ENCODE data around the gene ACSF3. TPM values are rescaled to one million over a fixed set of nuclear protein-coding genes. Genes with fewer than 3 reads are reported as not detected.

Gene ACSF3
- total and polyA plus RNA-seq, 7 donors = 13.4 to 26.5 (median 16.2) TPM

DNA sequence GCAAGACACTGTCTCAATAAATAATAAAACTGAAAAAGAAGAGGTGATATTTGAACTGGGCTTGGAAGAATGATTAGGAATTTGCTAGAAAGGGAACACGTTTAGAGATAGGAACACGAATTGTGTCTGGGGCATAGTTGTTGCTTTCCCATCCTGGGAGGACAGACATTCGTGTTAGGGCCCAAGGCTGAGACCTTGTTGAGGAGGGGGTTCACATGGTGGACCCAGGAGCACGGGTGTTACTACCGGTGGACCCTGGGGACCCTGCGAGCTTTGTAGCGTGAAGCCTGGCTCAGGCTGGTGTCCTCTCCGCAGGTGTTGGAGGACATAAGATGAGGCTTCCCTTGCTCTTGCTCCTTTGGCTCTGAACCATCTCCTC lies 1.2 kb downstream of the ACSF3 start:
- Histone ChIP-seq H3K4me3 (peak overlapping the region; percentile 95), H3K4me1 (peaks cover 16% of the 10 kb centered on the region), H3K27me3 (ENCODE audit: insufficient read depth in 3 of 3, low read length in 2 of 3) (no peaks in the 10 kb centered on the region), H3K36me3 (ENCODE audit: insufficient read depth in 1 of 2, low read depth in 1 of 2) (peaks cover 0 to 9% of the 10 kb centered on the region in 2 donors), H3K9me3 (no peaks in the 10 kb centered on the region), H3K27ac (no peak overlapping the region)
- 66 to 81% (median 67%) methylated on average over 8 of the region's 8 CpGs for WGBS, 3 donors
- intact Hi-C loops (cut with DNase I) = loop anchor here (5.0 to 10.0 kb wide), 3 partner anchors 120 to 283 kb away; partner anchors contain the start of genes APRT (in 2 of the 2) and ZNF778 (in 1 of the 2)
- DNase-seq = no peak
- ATAC-seq = no peak
- TF ChIP-seq, protein P1, sequence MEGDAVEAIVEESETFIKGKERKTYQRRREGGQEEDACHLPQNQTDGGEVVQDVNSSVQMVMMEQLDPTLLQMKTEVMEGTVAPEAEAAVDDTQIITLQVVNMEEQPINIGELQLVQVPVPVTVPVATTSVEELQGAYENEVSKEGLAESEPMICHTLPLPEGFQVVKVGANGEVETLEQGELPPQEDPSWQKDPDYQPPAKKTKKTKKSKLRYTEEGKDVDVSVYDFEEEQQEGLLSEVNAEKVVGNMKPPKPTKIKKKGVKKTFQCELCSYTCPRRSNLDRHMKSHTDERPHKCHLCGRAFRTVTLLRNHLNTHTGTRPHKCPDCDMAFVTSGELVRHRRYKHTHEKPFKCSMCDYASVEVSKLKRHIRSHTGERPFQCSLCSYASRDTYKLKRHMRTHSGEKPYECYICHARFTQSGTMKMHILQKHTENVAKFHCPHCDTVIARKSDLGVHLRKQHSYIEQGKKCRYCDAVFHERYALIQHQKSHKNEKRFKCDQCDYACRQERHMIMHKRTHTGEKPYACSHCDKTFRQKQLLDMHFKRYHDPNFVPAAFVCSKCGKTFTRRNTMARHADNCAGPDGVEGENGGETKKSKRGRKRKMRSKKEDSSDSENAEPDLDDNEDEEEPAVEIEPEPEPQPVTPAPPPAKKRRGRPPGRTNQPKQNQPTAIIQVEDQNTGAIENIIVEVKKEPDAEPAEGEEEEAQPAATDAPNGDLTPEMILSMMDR (IDR thresholded peaks at IDR 0.05) = no peak

DNA sequence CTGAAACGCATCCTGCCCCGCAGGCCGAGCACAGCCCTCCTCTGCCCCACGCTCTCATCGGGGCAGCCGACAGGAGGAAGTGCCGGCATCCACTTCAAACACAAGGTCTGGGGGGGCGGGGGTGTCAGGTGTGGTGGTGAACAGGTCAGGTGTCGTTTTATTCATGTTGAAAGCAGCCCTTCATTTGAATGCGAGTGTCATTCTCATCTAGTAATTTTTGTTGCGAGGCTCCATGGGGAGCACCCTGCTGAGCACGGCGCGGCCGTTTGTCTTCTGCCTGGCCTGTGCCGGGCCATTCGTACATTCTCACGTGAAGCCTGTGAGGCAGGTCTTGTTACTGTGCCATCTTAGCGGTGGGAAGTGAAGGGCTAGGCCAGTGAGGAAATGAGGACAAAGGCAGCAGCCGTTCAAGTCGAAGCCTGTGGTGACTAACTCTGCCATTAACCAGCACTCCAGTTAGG lies 1.9 kb downstream of the ACSF3 start:
- 67 to 71% (median 70%) methylated on average over 21 of the region's 21 CpGs for WGBS, 3 donors
- intact Hi-C loops (cut with DNase I) = loop anchor here (10.0 kb wide), 2 partner anchors 119 to 281 kb away; partner anchors contain the start of genes APRT (in 1 of the 2) and ZNF778 (in 1 of the 2)
- H3K4me3 ChIP-seq = peak overlapping the region; percentile 95

DNA sequence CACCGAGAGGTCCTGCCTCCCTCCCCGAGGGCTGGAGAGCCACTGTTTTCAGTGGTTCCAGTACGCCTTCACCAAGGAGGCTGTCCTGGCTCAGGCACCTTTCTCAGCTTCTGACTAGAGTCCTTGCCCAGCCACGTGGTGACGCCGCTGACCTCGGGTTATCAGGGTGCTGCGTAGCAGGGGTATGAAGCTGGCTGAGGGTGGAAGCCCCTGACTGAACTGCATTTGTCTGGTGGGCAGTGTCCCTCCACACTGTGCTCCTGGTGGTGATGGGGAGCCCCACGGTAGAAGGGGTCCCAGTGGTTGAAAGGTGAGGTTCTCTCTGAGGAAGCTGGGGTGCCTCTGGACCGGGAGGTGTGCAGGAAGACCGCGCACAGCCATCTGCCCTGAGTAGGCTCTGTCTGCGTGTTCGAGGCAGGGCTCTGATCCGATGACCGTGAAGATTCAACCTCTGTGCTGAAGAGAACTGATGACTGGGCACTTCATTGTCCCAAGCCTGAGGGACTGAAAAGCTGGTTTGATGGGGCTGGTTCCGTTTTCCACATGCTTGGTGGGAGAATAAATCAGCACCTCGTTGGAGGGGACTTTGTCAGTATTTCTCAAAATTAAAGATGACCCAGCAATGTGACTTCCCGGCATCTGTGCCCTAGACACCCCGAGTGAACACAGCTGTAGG lies 2.5 kb downstream of the ACSF3 start:
- intact Hi-C loops (cut with DNase I) = loop anchor here (10.0 kb wide), 2 partner anchors 119 to 281 kb away; partner anchors contain the start of genes APRT (in 1 of the 2) and ZNF778 (in 1 of the 2)

More for the DNA sequence above, 1.9 kb downstream of the ACSF3 start:
- ATAC-seq = no peak
- no peak for DNase-seq
- no peaks in the 10 kb centered on the region for H3K9me3 ChIP-seq
- TF ChIP-seq, protein P1 (IDR thresholded peaks at IDR 0.05) = no peak
- H3K4me1 ChIP-seq = peaks cover 16% of the 10 kb centered on the region
- peaks cover 0 to 16% of the 10 kb centered on the region in 2 donors for H3K36me3 ChIP-seq (ENCODE audit: insufficient read depth in 1 of 2, low read depth in 1 of 2)
- H3K27ac ChIP-seq = no peak overlapping the region
- H3K27me3 ChIP-seq (ENCODE audit: insufficient read depth in 3 of 3, low read length in 2 of 3) = no peaks in the 10 kb centered on the region

DNA sequence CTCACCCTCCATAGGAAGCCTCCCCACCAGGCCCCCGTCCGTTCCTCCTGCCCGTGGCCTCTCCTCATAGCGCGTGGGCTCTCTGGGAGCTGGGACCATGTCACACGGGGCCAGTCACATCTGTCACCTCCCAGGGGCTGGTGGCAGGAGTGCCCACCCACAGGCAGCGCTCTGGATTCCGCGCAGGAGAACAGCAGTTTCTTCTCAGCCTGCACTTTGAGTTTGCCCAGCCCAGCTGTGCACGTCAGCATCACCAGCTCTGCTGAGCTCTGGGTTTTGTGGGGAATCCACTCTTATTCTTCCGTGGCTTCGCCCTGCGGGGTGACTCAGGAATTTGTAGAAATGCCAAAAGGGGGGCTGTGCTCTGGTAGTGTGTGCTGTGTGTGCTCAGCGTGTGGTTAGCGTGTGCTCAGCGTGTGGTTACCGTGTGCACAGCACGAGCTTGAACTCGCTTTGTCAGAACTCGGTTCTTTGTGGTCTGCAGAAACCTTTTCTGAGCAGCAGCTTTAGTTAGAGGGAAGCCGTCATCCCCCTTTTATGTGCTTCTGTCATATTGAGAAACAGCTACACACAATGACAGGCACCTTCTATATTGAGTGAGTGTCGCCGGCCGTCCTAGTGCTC lies 3.2 kb downstream of the ACSF3 start:
- peaks cover 2 to 29% of the 10 kb centered on the region in 2 donors for H3K36me3 ChIP-seq (ENCODE audit: insufficient read depth in 1 of 2, low read depth in 1 of 2)
- ATAC-seq = no peak
- TF ChIP-seq, protein P1 (IDR thresholded peaks at IDR 0.05) = no peak
- H3K27me3 ChIP-seq (ENCODE audit: insufficient read depth in 3 of 3, low read length in 2 of 3) = no peaks in the 10 kb centered on the region
- no peaks in the 10 kb centered on the region for H3K9me3 ChIP-seq
- intact Hi-C loops (cut with DNase I) = loop anchor here (10.0 kb wide), 2 partner anchors 118 to 282 kb away; partner anchors contain the start of genes APRT (in 1 of the 2) and ZNF778 (in 1 of the 2)
- WGBS, 3 donors = 78 to 79% (median 79%) methylated on average over 24 of the region's 24 CpGs
- H3K4me1 ChIP-seq = peaks cover 16% of the 10 kb centered on the region
- no peak overlapping the region for H3K27ac ChIP-seq
- no peak overlapping the region for H3K4me3 ChIP-seq
- DNase-seq = no peak

More for the DNA sequence above, 2.5 kb downstream of the ACSF3 start:
- TF ChIP-seq, protein P1 (IDR thresholded peaks at IDR 0.05) = no peak
- Histone ChIP-seq H3K4me1 (peaks cover 16% of the 10 kb centered on the region), H3K36me3 (ENCODE audit: insufficient read depth in 1 of 2, low read depth in 1 of 2) (peaks cover 0 to 22% of the 10 kb centered on the region in 2 donors), H3K4me3 (no peak overlapping the region), H3K9me3 (no peaks in the 10 kb centered on the region), H3K27me3 (ENCODE audit: insufficient read depth in 3 of 3, low read length in 2 of 3) (no peaks in the 10 kb centered on the region), H3K27ac (no peak overlapping the region)
- WGBS, 3 donors = 78 to 85% (median 83%) methylated on average over 19 to 20 of the region's 20 CpGs
- DNase-seq (no peak), ATAC-seq (no peak)
